GM12873 (cell line): ENCODE results near the gene PRDX2.
A peak's percentile ranks its signal among the peaks of the same experiment; 100 is the strongest.

Experiments used
- TF ChIP-seq, protein P1 (sequence below): IDR thresholded peaks from 2 replicates; pipeline ENCODE4 v1.5.1; 2012; ENCODE audit warnings: low read depth, mild to moderate bottlenecking, moderate library complexity, low read length, control low read depth; ENCODE audit not compliant: insufficient read depth; ENCODE audit errors: missing control alignments

Gene PRDX2

DNA sequence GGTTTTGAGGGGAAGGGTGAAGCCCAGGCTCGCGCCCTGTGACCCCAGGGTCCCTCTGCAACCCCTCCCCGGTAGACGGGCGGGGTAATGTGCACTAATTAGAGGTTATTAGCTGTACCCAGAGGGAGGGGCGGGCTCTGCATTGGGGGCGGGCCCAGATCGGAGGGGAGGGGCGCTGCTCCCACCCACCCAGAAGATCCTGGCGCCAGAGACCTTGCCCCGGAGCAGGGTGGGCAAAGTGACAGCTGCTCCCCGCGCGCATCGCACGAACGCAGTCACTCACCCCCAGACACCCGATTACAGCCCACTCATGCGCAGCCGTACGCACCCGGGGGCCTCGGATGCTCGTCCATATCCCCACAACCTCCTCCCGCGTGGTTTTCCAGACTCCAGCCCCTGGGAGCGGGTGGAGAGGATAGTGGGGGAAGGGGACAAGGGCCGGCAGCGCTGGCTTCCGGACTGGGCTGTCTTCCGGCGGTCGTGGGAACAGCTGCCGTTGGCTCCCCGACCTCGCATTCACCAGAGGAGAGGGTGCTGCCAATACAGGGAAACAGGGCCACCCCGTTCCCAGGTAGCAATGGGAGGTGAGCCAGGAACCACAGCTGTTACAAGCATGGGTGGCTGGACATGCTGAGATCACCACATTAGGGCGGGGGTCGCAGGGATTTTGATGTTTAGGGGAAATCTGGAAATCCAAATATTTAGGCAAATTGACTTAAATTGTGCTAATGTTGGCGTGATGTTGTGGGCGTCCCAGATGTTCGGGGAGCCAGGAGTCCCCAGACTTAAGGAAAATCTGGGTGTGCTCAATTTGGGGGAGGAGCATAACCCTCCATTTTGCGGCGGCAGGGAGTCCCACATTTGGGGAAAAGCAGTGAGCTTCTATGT, 23.3 kb downstream of the PRDX2 start:
- TF ChIP-seq, protein P1, sequence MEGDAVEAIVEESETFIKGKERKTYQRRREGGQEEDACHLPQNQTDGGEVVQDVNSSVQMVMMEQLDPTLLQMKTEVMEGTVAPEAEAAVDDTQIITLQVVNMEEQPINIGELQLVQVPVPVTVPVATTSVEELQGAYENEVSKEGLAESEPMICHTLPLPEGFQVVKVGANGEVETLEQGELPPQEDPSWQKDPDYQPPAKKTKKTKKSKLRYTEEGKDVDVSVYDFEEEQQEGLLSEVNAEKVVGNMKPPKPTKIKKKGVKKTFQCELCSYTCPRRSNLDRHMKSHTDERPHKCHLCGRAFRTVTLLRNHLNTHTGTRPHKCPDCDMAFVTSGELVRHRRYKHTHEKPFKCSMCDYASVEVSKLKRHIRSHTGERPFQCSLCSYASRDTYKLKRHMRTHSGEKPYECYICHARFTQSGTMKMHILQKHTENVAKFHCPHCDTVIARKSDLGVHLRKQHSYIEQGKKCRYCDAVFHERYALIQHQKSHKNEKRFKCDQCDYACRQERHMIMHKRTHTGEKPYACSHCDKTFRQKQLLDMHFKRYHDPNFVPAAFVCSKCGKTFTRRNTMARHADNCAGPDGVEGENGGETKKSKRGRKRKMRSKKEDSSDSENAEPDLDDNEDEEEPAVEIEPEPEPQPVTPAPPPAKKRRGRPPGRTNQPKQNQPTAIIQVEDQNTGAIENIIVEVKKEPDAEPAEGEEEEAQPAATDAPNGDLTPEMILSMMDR: no peak

DNA sequence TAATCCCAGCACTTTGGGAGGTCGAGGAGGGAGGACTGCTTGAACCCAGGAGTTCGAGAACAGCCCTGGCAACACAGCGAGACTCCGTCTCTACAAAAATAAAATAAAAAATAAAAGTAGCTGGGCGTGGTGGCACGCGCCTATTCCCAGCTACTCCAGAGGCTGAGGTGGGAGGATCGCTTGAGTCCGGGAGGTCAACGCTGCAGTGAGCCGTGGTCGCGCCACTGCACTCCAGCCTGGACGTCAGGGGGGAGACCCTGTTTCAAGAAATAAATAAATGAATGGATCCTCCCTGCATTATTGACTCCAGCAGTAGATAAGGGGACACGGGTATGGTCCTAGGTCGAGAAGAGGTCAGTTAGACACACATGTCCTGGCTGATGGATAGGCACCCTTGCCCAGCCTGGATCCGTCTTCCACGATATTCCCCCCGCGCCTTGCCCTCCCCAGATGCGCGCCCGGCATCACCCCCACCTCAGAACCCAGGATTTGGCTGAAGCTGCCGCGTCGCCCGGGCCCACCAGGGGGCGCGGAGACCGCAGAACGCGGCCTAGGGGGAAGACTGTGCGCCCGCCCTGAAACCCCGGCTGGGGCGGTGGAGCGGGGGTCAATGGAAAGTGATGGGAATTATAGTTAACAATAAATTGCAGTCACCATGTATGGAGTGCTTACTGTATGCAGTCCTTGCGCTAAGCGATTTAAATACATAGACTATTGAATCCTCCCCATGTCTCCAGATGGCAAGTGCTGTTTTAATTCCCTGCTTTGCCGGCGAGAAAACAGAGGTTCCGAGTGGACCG, 24.2 kb downstream of the PRDX2 start:
- TF ChIP-seq, protein P1: peak; percentile 85

DNA sequence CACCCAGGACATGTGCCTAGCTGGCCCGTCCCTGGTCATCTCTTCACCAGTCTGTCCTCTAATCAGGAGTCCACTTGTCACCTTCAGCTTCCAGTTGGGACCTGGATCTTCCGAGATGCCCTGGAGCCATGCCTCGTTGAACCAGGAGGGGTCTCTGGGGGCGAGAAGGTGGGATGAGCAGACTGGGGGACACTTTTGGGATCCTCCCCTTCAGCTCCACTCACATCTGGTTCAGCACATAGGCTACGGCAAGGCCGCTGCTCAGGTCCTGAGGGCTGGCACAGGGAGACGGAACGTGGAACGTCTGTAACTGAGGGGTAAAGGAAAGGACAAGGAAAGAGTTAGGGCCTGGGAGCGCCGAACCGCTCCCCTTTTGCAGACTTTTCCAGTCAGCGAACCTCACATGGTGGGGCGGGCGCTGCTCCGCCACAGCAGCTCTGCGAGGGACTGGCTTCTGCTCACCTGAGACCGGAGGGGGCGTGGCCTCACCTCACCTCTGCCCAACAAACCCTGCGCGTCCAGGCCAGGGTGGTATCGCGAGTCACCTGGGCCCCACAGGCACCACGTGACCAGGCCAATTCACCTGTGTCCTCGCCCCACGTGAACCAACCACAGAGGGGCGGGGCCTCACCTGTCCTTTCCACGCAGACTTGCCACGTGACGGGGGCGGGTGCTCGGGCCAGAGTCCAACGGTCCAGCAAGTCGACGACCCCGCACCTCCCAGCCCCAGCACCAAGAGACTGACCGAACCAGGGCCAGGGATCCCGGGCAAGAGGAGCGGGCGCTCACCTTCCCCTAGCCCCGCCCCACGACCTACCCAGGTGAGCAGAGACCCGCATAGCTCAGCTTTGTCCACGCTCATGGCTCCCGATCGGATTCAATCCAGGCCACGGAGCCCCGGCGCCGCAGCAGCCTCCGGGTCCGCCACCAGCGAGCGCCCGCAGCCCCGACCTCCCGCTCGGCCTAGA, 26.7 kb downstream of the PRDX2 start, which contains the start of gene HOOK2:
HOOK2 (minus strand) TSS at position 965 of the 968 bp plus-strand sequence; CDS start at position 862, 103 bp downstream.
- TF ChIP-seq, protein P1: no peak

DNA sequence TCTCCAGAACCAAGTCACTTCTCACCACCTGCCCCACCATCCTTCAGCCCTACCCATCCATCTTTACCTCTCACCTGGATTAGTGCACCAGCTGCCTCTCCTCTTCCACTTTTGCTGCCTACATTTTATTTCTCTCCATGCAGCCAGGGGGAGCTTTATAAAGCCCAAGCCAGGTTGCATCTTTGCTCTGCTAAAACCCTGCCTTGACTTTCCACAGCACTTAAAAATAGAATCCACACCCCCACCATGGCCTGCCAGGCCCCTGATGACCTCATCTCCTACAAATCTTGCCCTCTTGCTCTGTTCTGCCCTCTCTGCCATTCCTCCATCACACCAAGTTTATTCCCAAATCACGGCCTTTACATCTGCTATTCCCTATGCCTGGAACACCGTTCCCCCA, 28.0 kb downstream of the PRDX2 start:
- TF ChIP-seq, protein P1: peak; percentile 26

DNA sequence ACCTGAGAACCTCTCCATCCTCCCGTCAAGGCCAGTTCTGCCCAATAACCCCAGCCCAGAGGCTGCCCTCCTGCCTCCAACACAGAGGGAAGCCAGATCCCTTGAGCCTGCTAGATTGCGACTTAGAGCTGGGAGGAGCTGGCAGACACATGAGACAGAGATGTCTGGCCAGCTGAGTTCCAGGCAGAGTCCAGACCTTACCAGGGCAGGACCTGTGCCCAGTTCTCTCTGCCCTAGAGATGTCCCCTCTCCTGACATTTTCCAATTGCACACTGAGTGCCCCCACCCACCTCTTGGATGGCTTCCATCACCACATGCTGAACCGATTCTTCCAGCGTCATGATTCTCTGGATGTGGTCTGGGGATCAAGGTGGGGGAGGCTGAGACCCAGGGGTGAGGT, 29.3 kb downstream of the PRDX2 start:
- TF ChIP-seq, protein P1: no peak

DNA sequence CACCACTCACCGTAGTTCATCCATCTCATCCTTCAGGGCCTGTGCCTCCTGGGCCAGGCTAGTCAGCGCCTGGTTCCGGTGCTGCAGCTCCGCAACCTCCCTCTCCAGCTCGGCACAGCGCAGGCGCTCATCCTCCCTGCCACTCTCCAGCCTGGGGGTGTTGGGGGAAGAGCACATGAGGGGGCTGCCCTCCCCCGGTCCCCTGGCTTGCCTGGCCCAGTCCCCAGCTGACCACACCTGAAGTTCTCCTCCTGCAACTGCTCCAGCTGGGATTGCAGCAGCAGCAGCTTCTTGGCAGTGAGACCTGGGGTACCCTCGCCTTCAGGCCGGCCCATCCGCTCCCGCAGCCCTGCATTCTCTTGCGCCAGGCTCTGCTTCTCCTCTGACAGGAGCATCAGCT, 30.7 kb downstream of the PRDX2 start:
- TF ChIP-seq, protein P1: no peak

DNA sequence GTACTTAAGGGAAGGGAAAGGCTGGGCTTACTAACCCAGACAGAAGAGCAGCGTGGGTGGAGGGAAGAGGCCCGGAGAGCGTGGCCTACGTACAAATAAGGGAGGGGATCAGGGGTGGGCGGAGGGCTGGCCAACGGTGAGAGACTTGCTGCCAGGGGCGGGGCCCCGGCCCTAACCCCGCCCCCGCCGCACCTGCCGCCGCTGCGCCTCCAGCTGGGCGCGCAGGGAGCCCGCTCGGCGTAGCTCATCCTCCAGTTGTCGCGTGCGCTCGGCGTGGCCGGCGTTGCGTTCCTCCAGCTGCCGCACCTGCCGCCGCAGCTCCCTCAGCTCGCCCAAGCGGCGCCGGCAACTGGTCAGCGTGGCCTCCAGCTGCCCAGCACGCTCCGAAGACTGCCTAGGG, 31.9 kb downstream of the PRDX2 start:
- TF ChIP-seq, protein P1: no peak
